ENCODE measurements around the gene USB1. TPM values are rescaled to one million over a fixed set of nuclear protein-coding genes. Genes with fewer than 3 reads are reported as not detected.

Gene USB1
- total RNA-seq, 1 donor from 2014 or later = 14.9 TPM

GRCh38 chr16:57970970-57971369, 30.2 kb upstream of the USB1 start, which contains the start of gene CNGB1:
CNGB1 (minus strand) TSS chr16:57971128; CDS start chr16:57967286, 3,842 bp downstream.
- H3K27ac Mint-ChIP-seq = peak within 1 kb of the TSS; percentile 65
- no peaks in the 10 kb centered on the region for H3K79me2 ChIP-seq (ENCODE audit: low read depth)
- no peak within 1 kb of the TSS for H3K4me3 ChIP-seq
- H3K27ac ChIP-seq = no peak within 1 kb of the TSS
- TF ChIP-seq EZH2phosphoT487 (IDR thresholded peaks at IDR 0.05) (no peak), EZH2 (IDR thresholded peaks at IDR 0.05) (no peak), CTCF (IDR thresholded peaks at IDR 0.05) (no peak)
- H3K27me3 Mint-ChIP-seq (ENCODE audit: insufficient read depth, low read depth) = peaks cover 19% of the 10 kb centered on the region
- peak within 1 kb of the TSS; percentile 26 for H2AFZ ChIP-seq (replicated peaks)
- H3K36me3 Mint-ChIP-seq = no peaks in the 10 kb centered on the region
- no peak within 1 kb of the TSS for H3K4me3 Mint-ChIP-seq
- peaks cover 16% of the 10 kb centered on the region for H3K4me1 ChIP-seq
- DNase-seq (ENCODE audit: low spot score) = peak; percentile 66
- no peaks in the 10 kb centered on the region for H4K20me1 ChIP-seq (ENCODE audit: low read depth)
- H3K9ac ChIP-seq = no peak within 1 kb of the TSS
- peaks cover 4% of the 10 kb centered on the region for H3F3A ChIP-seq (ENCODE audit: low read depth)
- H3K27me3 ChIP-seq = no peaks in the 10 kb centered on the region
- H3K4me1 Mint-ChIP-seq = peaks cover 3% of the 10 kb centered on the region
- H3K36me3 ChIP-seq = no peaks in the 10 kb centered on the region
- no peaks in the 10 kb centered on the region for H3K9me3 Mint-ChIP-seq
- H3K4me2 ChIP-seq = peak within 1 kb of the TSS; percentile 52
- H3K9me3 ChIP-seq (ENCODE audit: low read depth) = no peaks in the 10 kb centered on the region

GRCh38 chr16:57971848-57972247, 29.4 kb upstream of the USB1 start:
- no peaks in the 10 kb centered on the region for H3K27me3 ChIP-seq
- no peak overlapping the region for H3K9ac ChIP-seq
- H2AFZ ChIP-seq (replicated peaks) = no peak overlapping the region
- no peaks in the 10 kb centered on the region for H3K36me3 ChIP-seq
- TF ChIP-seq EZH2phosphoT487 (IDR thresholded peaks at IDR 0.05) = no peak
- TF ChIP-seq CTCF (IDR thresholded peaks at IDR 0.05) = no peak
- no peak for TF ChIP-seq EZH2 (IDR thresholded peaks at IDR 0.05)
- H3K4me2 ChIP-seq = no peak overlapping the region
- H4K20me1 ChIP-seq (ENCODE audit: low read depth) = no peaks in the 10 kb centered on the region
- no peaks in the 10 kb centered on the region for H3K36me3 Mint-ChIP-seq
- no peak overlapping the region for H3K4me3 Mint-ChIP-seq
- peaks cover 3% of the 10 kb centered on the region for H3K4me1 Mint-ChIP-seq
- peaks cover 22% of the 10 kb centered on the region for H3K4me1 ChIP-seq
- H3K27ac ChIP-seq = no peak overlapping the region
- H3K9me3 Mint-ChIP-seq = no peaks in the 10 kb centered on the region
- no peaks in the 10 kb centered on the region for H3K9me3 ChIP-seq (ENCODE audit: low read depth)
- no peak overlapping the region for H3K27ac Mint-ChIP-seq
- peaks cover 19% of the 10 kb centered on the region for H3K27me3 Mint-ChIP-seq (ENCODE audit: insufficient read depth, low read depth)
- peaks cover 10% of the 10 kb centered on the region for H3F3A ChIP-seq (ENCODE audit: low read depth)
- DNase-seq (ENCODE audit: low spot score) = no peak
- H3K79me2 ChIP-seq (ENCODE audit: low read depth) = no peaks in the 10 kb centered on the region
- H3K4me3 ChIP-seq = no peak overlapping the region

GRCh38 chr16:57972306-57972705, 28.9 kb upstream of the USB1 start:
- Histone ChIP-seq H3K36me3 (no peaks in the 10 kb centered on the region), H3K4me3 (no peak overlapping the region), H3K9ac (no peak overlapping the region), H3K27me3 (no peaks in the 10 kb centered on the region), H4K20me1 (ENCODE audit: low read depth) (no peaks in the 10 kb centered on the region), H3K27ac (no peak overlapping the region), H3K9me3 (ENCODE audit: low read depth) (no peaks in the 10 kb centered on the region), H3F3A (ENCODE audit: low read depth) (peaks cover 10% of the 10 kb centered on the region), H3K4me2 (no peak overlapping the region), H3K4me1 (peaks cover 22% of the 10 kb centered on the region), H3K79me2 (ENCODE audit: low read depth) (no peaks in the 10 kb centered on the region), H2AFZ (replicated peaks) (no peak overlapping the region)
- Mint-ChIP-seq H3K36me3 (no peaks in the 10 kb centered on the region), H3K9me3 (no peaks in the 10 kb centered on the region), H3K27ac (peak overlapping the region; percentile 73), H3K4me3 (peak overlapping the region; percentile 12), H3K4me1 (peaks cover 3% of the 10 kb centered on the region), H3K27me3 (ENCODE audit: insufficient read depth, low read depth) (peaks cover 20% of the 10 kb centered on the region)
- DNase-seq (ENCODE audit: low spot score) = no peak
- TF ChIP-seq EZH2phosphoT487 (IDR thresholded peaks at IDR 0.05) (no peak), EZH2 (IDR thresholded peaks at IDR 0.05) (no peak), CTCF (IDR thresholded peaks at IDR 0.05) (no peak)
